Thyroid gland (tissue), 4 donors: ENCODE results near the gene SRSF5.

ENCODE experiments used
- POLR2A ChIP-seq, 2 donors: fragments of 450-650 bp; IDR thresholded peaks; one replicate each; pipeline ENCODE4 v1.6.1; 2017; ENCODE audit warnings: antibody characterized with exemption in 2 of 2, mild to moderate bottlenecking in 2 of 2, moderate library complexity in 1 of 2
- TF ChIP-seq, protein P1 (sequence below), 6 experiments: fragments of 200-600 bp in 3 of 6; fragments of 450-650 bp in 3 of 6; sonication (generic) in 3 of 6; IDR thresholded peaks; one replicate each; pipeline ENCODE4 v1.5.1; 2016 to 2019; ENCODE audit warnings: antibody characterized with exemption in 6 of 6, mild to moderate bottlenecking in 2 of 6, inconsistent platforms in 1 of 6, moderate library complexity in 1 of 6

DNA sequence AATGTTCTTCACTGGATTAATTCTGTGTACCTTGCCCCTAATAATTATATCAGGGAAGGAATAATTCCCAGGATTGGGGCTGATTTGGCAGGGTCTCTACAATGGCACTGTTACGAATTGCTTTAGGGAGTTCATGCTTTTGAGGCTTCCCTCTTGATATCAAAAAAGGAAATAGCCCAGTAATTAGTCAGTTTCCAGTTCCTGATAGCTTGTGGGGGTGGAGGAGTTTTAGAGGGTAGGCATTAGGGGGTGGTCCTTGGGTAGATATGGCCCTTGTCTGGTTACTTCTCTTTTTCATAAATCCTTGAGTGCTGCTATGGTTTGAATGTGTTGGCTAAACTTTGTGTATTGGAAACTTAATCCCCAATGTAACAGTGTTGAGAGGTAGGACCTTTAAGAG is 6.1 kb upstream of the SRSF5 start:
- TF ChIP-seq, protein P1, sequence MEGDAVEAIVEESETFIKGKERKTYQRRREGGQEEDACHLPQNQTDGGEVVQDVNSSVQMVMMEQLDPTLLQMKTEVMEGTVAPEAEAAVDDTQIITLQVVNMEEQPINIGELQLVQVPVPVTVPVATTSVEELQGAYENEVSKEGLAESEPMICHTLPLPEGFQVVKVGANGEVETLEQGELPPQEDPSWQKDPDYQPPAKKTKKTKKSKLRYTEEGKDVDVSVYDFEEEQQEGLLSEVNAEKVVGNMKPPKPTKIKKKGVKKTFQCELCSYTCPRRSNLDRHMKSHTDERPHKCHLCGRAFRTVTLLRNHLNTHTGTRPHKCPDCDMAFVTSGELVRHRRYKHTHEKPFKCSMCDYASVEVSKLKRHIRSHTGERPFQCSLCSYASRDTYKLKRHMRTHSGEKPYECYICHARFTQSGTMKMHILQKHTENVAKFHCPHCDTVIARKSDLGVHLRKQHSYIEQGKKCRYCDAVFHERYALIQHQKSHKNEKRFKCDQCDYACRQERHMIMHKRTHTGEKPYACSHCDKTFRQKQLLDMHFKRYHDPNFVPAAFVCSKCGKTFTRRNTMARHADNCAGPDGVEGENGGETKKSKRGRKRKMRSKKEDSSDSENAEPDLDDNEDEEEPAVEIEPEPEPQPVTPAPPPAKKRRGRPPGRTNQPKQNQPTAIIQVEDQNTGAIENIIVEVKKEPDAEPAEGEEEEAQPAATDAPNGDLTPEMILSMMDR (IDR thresholded peaks at IDR 0.05): no peak
- no peak for TF ChIP-seq POLR2A (IDR thresholded peaks at IDR 0.05)
